HCT116 (cell line): Measurements from ENCODE around the gene SERPINH1. TPM values are rescaled to one million over a fixed set of nuclear protein-coding genes. Genes with fewer than 3 reads are reported as not detected.

Experiments
- ATAC-seq: fragments of 200-7000 bp; cut with Tn5 transposase; 2 replicates; pipeline ENCODE4 v1.9.1; 2020; ENCODE audit warnings: mild to moderate bottlenecking, moderate library complexity
- BruUV-seq: library from RNA; stranded (reverse); fragments of 400-500 nt; replicated peaks from 2 replicates; lab custom pipeline; 2021; lab: Mats Ljungman, UMichigan
- CTCF ChIA-PET: fragments of 300-600 bp; sonication (Branson Sonifier 250); formaldehyde crosslinking; loops from one replicate; lab custom pipeline; 2021; ENCODE audit warnings: antibody characterized with exemption; lab: Charles Lee
- POLR2A ChIA-PET: fragments of 300-600, 350-600 bp; sonication (Branson Sonifier 250); formaldehyde crosslinking; loops from one replicate; lab custom pipeline; 2021; ENCODE audit warnings: antibody characterized with exemption; lab: Charles Lee
- RAD21 ChIA-PET, 2 experiments: fragments of 300-600 bp; sonication (Branson Sonifier 250); formaldehyde crosslinking; loops; one replicate each; lab custom pipeline; 2023; ENCODE audit warnings: low total read pairs in 2 of 2; ENCODE audit not compliant: uncharacterized antibody in 2 of 2, unreplicated experiment in 2 of 2, low non-redundant PET in 1 of 2; lab: Charles Lee
- DNase-seq: peaks from one replicate; pipeline ENCODE4 v3.0.0-alpha.2; 2010; ENCODE audit warnings: low read depth, low spot score
- H2AFZ ChIP-seq: fragments of 200-600 bp; shearing (Covaris generic), sonication (generic); 2 replicates; pipeline ENCODE4 v1.6.1; 2017; ENCODE audit warnings: low read depth, mixed run types, mixed read lengths, antibody characterized with exemption, low read length; ENCODE audit not compliant: poor library complexity, severe bottlenecking
- H3K27ac ChIP-seq: 2 replicates; pipeline ENCODE4 v1.5.1; 2012; ENCODE audit warnings: low read depth, low read length
- H3K27me3 ChIP-seq: fragments of 200-600 bp; sonication (generic); 2 replicates; pipeline ENCODE4 v1.6.1; 2016; ENCODE audit warnings: mixed run types, low read length, mixed read lengths; ENCODE audit not compliant: insufficient read depth
- H3K36me3 ChIP-seq, 2 experiments: fragments of 200-500 bp in 1 of 2; fragments of 200-600 bp in 1 of 2; sonication (Bioruptor generic) in 1 of 2; sonication (generic) in 1 of 2; 2 replicates each; pipeline versions ENCODE4 v1.5.1 to v1.6.1; 2014 to 2016; ENCODE audit warnings: low read length in 2 of 2, inconsistent platforms in 1 of 2, mixed read lengths in 1 of 2, mixed run types in 1 of 2; ENCODE audit not compliant: insufficient read depth in 2 of 2, control insufficient read depth in 1 of 2
- H3K4me1 ChIP-seq, 2 experiments: fragments of 200-600 bp in 1 of 2; sonication (generic) in 1 of 2; 2 replicates each; pipeline versions ENCODE4 v1.5.1 to v1.6.1; 2012 to 2017; ENCODE audit warnings: low read length in 2 of 2, inconsistent platforms in 1 of 2, mild to moderate bottlenecking in 1 of 2, mixed read lengths in 1 of 2, mixed run types in 1 of 2, moderate library complexity in 1 of 2; ENCODE audit not compliant: insufficient read depth in 2 of 2, control insufficient read depth in 1 of 2
- H3K4me2 ChIP-seq: fragments of 200-600 bp; sonication (generic); 2 replicates; pipeline ENCODE4 v1.6.1; 2017; ENCODE audit warnings: mixed run types, low read length, mixed read lengths
- H3K4me3 ChIP-seq, 2 experiments: fragments of 200-600 bp in 1 of 2; sonication (generic) in 1 of 2; replicated peaks in 1 of 2; 2 replicates each; pipeline ENCODE4 v1.5.1; 2011 to 2016; ENCODE audit warnings: low read length in 2 of 2, control low read depth in 1 of 2, low read depth in 1 of 2, mild to moderate bottlenecking in 1 of 2, mixed read lengths in 1 of 2, mixed run types in 1 of 2
- H3K79me2 ChIP-seq: fragments of 200-600 bp; sonication (generic); 2 replicates; pipeline ENCODE4 v1.6.1; 2017; ENCODE audit warnings: mild to moderate bottlenecking, mixed run types, low read length, moderate library complexity, mixed read lengths; ENCODE audit not compliant: insufficient read depth
- H3K9ac ChIP-seq: fragments of 200-600 bp; sonication (generic); 2 replicates; pipeline ENCODE4 v1.6.1; 2016; ENCODE audit warnings: low read length, mixed read lengths
- H3K9me2 ChIP-seq: fragments of 200-600 bp; sonication (generic), shearing (Covaris generic); 2 replicates; pipeline ENCODE4 v1.6.1; 2017; ENCODE audit warnings: mixed run types, mild to moderate bottlenecking, moderate library complexity; ENCODE audit not compliant: insufficient read depth
- H3K9me3 ChIP-seq, 2 experiments: fragments of 200-500 bp in 1 of 2; fragments of 200-600 bp in 1 of 2; sonication (Bioruptor generic) in 1 of 2; sonication (generic) in 1 of 2; 2 replicates each; pipeline ENCODE4 v1.6.1; 2014 to 2017; ENCODE audit warnings: low read length in 2 of 2, mixed read lengths in 2 of 2, inconsistent platforms in 1 of 2, low read depth in 1 of 2, mild to moderate bottlenecking in 1 of 2, mixed run types in 1 of 2, moderate library complexity in 1 of 2; ENCODE audit not compliant: control insufficient read depth in 1 of 2, insufficient read depth in 1 of 2
- H4K20me1 ChIP-seq: fragments of 200-600 bp; sonication (generic), shearing (Covaris generic); 2 replicates; pipeline ENCODE4 v1.6.1; 2017; ENCODE audit warnings: mixed run types, mild to moderate bottlenecking, moderate library complexity; ENCODE audit not compliant: insufficient read depth
- CBX3 ChIP-seq: IDR thresholded peaks from 2 replicates; pipeline ENCODE4 v1.6.1; 2012; ENCODE audit warnings: low read depth
- CEBPB ChIP-seq: IDR thresholded peaks from 2 replicates; pipeline ENCODE4 v1.6.1; 2012; ENCODE audit warnings: low read depth
- CTCF ChIP-seq, 3 experiments: fragments of 200-600 bp in 1 of 3; sonication (generic) in 1 of 3; IDR thresholded peaks in 2 of 3; conservative IDR thresholded peaks in 1 of 3; 2 replicates each; pipeline ENCODE4 v1.5.1; 2012 to 2017; ENCODE audit warnings: low read depth in 2 of 3, low read length in 2 of 3, antibody characterized with exemption in 1 of 3, borderline replicate concordance in 1 of 3, control low read depth in 1 of 3, mild to moderate bottlenecking in 1 of 3, mixed read lengths in 1 of 3, mixed run types in 1 of 3, moderate library complexity in 1 of 3; ENCODE audit not compliant: insufficient read depth in 1 of 3
- EGR1 ChIP-seq: IDR thresholded peaks from 2 replicates; pipeline ENCODE4 v1.6.1; 2012; ENCODE audit warnings: low read depth
- ELF1 ChIP-seq: IDR thresholded peaks from 2 replicates; pipeline ENCODE4 v1.6.1; 2012; ENCODE audit warnings: low read depth, borderline replicate concordance
- EZH2phosphoT487 ChIP-seq: fragments of 200-600 bp; IDR thresholded peaks from 2 replicates; pipeline ENCODE4 v1.6.1; 2018; ENCODE audit warnings: antibody characterized with exemption, borderline replicate concordance
- FOSL1 ChIP-seq: IDR thresholded peaks from 2 replicates; pipeline ENCODE4 v1.6.1; 2012; ENCODE audit warnings: low read depth
- JUND ChIP-seq: IDR thresholded peaks from 2 replicates; pipeline ENCODE4 v1.6.1; 2012
- MAX ChIP-seq: IDR thresholded peaks from 2 replicates; pipeline ENCODE4 v1.6.1; 2012
- SIN3A ChIP-seq: IDR thresholded peaks from 2 replicates; pipeline ENCODE4 v1.6.1; 2012; ENCODE audit warnings: low read depth
- SP1 ChIP-seq: IDR thresholded peaks from 2 replicates; pipeline ENCODE4 v1.6.1; 2012; ENCODE audit warnings: low read depth
- SRF ChIP-seq: IDR thresholded peaks from 2 replicates; pipeline ENCODE4 v1.6.1; 2012; ENCODE audit warnings: low read depth
- ZFX ChIP-seq: fragments of 450-650 bp; IDR thresholded peaks from 2 replicates; pipeline ENCODE4 v1.6.1; 2017
- ZNF274 ChIP-seq: fragments of 200-500 bp; sonication (Bioruptor generic); IDR thresholded peaks from 2 replicates; pipeline ENCODE4 v1.6.1; 2014; ENCODE audit warnings: mild to moderate bottlenecking, low read depth, low read length, inconsistent platforms
- intact Hi-C: fragments of 100-400 bp; cut with micrococcal nuclease; formaldehyde crosslinking; loops from 2 replicates; pipeline ENCODE4 v1.10.0; 2022
- total RNA-seq: library from RNA; stranded (reverse); gene quantifications from one replicate; pipeline ENCODE4 v1.2.1, GENCODE V29; 2021; ENCODE audit not compliant: unreplicated experiment

Gene SERPINH1
- total RNA-seq, 1 experiment from 2014 or later, result 84.9 TPM

GRCh38 chr11:75514596-75514995 lies 47.5 kb upstream of the SERPINH1 start:
- Histone ChIP-seq H3K79me2 (no peaks in the 10 kb centered on the region), H4K20me1 (no peaks in the 10 kb centered on the region), H3K27ac (no peak overlapping the region)
- DNase-seq, result no peak
- POLR2A ChIA-PET, result no interaction called here
- intact Hi-C loops, result no loop called here
- no TSS peak for BruUV-seq
- TF ChIP-seq EGR1, result no peak
- no peak for TF ChIP-seq ZFX
- TF ChIP-seq FOSL1, result no peak
- no peak for TF ChIP-seq CTCF (IDR thresholded peaks at IDR 0.05 in 2 of 3, conservative IDR thresholded peaks at IDR 0.05 in 1 of 3; ENCODE audit: borderline replicate concordance in 1 of 3, insufficient read depth in 1 of 3, low read depth in 2 of 3, low read length in 2 of 3)
- no peak for TF ChIP-seq CEBPB
- TF ChIP-seq MAX, result no peak
- no peak for TF ChIP-seq EZH2phosphoT487
- no peak for TF ChIP-seq ELF1
- no peak for TF ChIP-seq SP1
- TF ChIP-seq SIN3A, result no peak
- TF ChIP-seq ZNF274, result no peak
- TF ChIP-seq CBX3, result no peak
- no peak for TF ChIP-seq JUND
- TF ChIP-seq SRF, result no peak
- TF ChIP-seq, all 23 proteins: peak for 0
- no peaks in the 10 kb centered on the region for H3K27me3 ChIP-seq
- ChIA-PET RAD21 (no interaction called here), CTCF (no interaction called here)
- H3K4me3 ChIP-seq, result no peak overlapping the region
- H3K36me3 ChIP-seq, result no peaks in the 10 kb centered on the region
- H3K9ac ChIP-seq, result no peak overlapping the region
- H3K9me2 ChIP-seq, result no peaks in the 10 kb centered on the region
- peaks cover 0 to 7% of the 10 kb centered on the region in 2 experiments; a peak in 1 of 4 replicates for H3K4me1 ChIP-seq
- H3K4me2 ChIP-seq, result no peak overlapping the region
- no peak for ATAC-seq
- H3K9me3 ChIP-seq, result no peaks in the 10 kb centered on the region
- no peak overlapping the region for H2AFZ ChIP-seq
